GM10847 (cell line): ENCODE measurements around the gene DTX4.

Experiments used
- POLR2A ChIP-seq: IDR thresholded peaks from 2 replicates; pipeline ENCODE4 v1.6.1; 2011; ENCODE audit not compliant: insufficient read length; ENCODE audit errors: extremely low read depth

Gene DTX4

DNA sequence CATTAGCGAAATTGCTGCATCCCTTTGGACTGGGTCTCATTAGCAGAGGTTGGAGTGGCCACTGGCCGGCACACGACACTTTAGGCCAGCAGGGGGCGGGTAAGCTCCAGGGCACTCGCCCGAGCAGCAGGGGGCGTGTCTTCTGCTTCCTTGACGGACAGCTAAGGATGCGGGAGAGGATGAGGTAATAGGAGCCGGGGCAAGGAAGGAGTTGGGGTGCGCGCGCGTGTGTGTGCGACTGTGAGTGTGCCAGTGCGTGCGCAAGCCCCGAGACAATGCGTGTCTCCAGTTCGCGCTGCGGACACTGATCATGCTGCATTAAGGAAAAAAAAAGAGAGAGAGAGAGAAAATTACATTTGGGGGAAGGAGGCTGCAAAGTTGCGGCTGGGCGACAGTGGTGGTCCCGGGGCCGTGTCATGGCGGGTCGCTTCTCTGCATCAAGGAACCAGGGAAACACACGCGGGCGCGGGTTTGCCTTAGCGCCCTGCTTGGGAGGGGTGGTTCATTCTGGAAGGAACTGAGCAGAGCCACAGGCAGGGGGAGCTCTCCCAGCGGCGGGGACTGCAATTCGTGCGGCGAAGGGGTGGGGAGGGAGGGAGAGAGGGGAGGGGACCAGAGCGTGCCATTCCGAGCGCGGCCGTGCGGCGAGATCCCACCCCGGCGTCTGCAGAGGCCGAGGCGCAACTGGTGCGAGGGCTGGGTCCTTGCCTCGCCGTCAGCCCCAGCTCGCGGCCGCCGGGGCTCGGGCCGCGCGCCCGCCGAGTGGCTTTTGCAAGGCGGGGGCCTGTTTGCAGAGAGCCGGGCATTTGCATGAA is at the start of gene DTX4:
DTX4 (plus strand) TSS at position 625 of the 815 bp plus-strand sequence. CDS start 464 bp downstream, outside the sequence.
- TF ChIP-seq POLR2A: no peak

DNA sequence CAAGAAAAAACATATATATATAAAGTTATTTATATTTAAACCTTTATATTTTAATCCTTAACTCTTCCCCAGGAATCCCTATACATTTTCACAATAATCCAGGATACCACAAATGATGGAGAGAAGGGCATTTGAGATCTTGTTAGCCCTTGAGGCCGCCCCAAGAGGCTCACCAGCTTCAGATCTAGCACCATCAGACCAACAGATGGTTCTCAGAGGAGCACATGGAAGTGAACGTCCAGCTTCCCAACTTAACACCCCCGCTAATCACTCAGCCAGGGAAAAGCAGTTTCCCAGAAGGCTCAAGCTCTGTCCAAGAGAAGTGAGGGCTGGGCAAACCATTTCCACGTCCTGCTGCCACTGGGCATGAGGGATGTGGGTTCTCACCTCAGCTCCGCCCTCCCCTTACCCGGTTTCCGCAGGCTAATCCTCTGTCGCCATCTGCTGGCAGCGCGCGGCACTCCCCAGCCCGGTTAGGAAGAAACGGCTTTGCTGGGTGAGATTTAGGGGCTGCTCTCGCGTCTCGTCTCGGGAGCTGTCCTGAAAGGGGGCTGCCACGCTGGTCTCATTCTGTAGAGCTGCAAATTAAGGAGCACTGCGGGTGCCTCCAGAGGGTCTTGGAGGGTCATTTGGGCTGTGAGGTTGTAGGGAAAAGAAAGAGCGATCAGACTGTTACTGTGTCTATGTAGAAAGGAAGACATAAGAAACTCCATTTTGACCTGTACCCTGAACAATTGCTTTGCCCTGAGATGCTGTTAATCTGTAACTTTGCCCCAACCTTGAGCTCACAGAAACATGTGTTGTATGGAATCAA is 36.1 kb upstream of the DTX4 start:
- no peak for TF ChIP-seq POLR2A

DNA sequence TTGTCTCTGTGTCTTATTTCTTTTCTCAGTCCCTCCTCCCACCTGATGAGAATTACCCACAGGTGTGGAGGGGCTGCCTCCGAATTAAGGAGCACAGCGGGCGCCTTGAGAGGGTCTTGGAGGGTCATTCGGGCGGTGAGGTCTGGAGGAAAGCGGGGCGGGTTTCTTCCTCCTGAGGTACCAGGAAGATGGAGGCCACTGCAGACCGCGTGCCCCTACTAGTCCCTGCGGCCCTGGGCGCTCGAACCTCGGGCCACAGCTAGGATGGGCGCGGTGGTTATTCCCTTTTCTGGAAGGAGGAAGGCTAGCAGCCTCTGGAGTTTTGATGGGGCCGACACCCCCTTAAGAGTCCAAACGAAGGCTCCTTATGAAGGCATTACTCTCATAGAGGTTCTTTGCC is 34.7 kb upstream of the DTX4 start:
- no peak for TF ChIP-seq POLR2A

DNA sequence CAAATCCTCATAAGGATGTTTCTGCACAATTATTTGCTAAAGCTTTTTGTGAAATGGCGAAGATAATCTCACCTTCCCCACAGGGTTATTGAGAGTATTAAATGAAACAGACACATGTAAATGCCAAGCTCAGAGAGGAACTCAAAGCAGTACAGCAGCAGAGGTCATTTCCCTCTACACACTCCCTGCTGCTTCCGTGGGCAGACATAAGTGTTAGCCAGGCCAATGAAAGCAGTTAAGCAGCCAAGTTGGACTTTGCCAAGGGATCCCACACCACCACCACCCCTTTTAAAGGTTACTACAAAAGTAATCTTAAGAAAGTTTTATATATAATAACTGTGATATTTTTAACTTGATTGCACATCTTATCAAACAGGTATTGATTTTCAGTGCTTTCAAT is 33.3 kb upstream of the DTX4 start:
- no peak for TF ChIP-seq POLR2A

DNA sequence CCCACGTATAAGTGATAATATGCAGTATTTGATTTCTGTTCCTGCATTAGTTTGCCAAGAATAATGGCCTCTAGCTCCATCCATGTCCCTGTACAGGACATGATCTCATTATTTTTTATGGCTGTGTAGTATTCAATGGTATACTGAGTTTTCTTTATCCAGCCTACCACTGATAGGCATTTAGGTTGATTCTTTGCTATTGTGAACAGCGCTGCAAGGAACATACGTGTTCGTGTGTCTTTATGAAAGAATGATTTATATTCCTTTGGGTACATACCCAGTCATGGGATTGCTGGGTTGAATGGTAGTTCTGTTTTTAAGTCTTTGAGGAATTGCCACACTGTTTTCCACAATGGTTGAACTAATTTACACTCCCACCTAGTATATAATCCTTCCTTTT is 30.7 kb upstream of the DTX4 start:
- no peak for TF ChIP-seq POLR2A

DNA sequence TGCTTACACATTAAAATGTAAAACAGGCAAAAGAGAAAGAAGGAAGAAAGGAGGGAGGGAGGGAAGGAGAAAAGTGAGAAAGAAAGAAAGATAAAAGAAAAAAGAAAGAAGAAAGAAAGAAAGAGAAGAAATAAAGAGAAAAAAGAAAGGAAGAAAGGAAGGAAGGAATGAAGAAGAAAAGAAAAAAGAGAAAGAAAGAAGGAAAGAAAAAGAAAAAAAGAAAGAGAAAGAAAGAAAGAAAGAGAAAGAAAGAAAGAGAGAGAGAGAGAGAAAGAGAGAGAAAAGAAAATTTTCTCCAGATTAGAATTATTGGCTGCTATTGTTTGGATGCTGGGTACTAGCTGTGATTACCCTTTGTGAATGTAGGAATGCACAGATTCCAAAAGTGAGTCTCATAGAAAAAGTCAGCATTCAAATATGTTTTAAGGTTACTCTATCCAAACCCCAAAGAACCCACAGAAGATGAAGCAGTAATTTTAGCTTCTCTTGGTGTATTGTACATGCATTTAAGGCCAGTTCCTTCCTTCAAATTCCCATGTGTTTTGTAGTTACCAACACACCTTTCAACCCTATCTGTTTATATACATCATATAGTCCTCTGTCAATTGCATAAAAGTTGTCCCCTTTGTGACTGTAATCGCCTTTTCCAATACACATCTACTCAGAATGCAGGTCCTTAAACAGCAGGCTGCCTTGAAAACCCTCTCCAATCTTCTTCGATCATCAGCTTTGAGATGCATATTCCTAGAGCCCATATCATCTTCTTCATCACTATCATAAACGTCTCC is 30.1 kb upstream of the DTX4 start:
- no peak for TF ChIP-seq POLR2A

DNA sequence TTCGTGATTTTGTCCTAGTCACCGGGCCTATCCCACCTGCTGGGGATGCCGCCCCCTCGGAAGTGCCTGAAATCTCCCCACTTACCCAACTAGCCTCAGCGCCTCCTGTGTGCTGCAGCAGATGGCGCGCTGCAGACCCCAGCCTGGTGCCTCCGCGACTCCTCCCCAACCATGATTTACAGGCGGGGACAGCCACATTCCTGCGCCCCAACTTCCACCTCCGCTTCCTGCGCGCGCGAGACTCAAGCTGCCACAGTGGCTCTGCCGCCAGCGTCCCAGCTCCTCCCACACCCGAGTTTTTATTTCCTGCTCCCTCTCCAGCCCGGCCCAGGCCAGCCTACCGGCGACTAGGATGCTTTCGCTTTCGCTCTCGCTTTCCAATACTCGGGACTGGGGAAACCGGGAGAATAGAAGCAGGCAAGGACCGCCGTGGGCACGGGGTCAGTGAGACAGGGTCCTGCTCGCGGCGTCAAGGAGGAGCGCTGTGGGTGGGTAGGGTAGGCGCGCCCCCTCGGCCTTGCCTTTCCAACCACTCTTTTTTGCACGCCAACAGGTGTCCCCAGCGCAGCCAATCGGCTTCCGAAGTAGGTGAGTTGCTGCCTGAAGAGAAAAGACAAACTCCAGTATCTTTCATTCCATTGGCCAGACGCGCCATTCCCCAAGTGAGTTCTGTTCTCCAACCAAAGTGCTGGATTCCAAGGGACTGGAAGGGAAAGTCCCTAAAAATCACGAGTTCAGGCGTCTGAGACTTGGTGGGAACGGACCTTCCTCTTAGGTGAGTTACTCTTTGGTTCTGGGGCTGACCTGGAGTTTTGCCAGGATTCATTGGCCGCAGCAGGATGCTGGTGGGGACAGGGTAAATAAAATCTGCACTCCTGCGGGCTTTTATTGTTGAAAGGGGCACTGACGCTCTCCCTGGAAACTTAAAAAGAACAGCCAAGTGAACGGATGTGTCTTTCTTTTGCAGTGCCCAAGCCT is 29.1 kb upstream of the DTX4 start, which contains the start of gene FAM111A:
FAM111A (plus strand) TSS at position 327 of the 978 bp plus-strand sequence. CDS start 6,017 bp downstream, outside the sequence.
- peak; percentile 70 for TF ChIP-seq POLR2A

DNA sequence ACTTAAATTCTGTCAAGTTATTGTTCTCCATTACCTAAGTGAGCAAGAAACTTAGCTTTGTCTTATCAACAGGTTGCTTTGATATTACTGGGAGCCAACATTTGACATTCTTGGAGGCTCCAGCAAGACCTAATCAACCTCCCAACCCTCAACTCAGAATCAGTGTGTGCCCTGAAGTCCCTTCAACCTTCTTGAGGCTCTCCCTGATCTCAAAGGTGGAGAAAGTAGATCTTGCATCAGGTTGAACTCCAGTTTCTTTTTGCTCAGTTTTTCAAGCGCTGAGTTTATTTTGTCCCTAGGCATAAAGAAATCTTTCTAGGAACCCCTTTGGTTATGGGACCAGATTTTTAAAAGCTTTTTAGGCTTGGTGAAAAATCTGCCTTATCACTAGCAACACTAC is 27.8 kb upstream of the DTX4 start:
- TF ChIP-seq POLR2A: no peak

DNA sequence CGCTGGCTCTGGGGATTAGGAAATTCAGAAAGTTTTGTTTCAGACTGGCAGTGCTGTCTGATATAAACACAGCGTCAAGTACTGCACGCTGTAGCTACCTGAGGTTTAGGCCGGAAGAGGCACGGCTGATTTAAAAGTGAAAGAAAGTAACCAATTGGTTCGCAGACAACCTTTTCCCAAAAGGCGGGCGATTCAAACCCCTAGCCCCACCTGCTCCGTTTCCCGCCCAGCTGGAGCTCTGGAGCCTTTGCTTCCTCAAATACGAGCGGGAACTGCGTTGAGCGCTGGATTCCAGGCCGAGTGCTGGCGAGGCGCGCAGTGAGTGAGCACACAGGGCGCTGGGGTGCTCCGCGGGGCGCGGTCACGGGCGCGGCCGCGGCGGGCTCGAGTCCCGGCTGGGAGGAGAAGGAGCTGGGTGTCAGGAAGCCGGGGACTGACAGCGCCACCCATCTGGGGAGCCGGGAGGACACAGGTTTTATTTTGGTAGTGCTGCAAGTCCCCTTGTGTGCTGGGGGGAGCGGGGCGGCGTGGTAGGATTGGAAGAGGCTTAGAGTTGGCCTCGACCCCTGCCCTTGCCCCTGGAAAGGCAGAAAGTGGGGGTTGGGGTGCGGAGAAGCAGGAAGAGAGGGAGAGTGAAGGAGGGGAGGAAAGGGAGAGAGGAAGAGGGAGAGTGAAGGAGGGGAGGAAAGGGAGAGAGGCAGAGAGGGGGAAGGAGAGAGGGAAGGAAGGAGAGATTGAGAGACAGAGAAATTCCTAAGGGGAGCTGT is 27.2 kb upstream of the DTX4 start:
- peak; percentile 60 for TF ChIP-seq POLR2A

DNA sequence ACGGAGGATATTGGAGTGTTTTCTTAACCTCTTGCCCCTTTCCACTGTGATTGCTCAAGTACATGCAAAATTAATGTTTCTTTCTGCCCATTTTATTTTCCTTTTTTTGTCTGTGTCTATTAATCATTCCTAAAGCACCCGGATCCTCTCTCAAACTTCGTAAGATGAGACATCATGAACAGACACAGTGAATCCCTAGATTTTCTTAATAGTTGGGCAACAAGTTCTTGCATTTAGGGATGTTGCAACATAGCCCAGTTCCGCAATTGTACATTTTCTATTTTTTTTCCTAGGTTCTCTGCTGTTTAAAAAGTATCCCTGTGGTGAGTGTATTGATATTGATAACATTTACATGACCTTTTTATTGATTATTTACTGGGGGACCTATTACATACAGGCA is 26.4 kb upstream of the DTX4 start:
- TF ChIP-seq POLR2A: no peak

DNA sequence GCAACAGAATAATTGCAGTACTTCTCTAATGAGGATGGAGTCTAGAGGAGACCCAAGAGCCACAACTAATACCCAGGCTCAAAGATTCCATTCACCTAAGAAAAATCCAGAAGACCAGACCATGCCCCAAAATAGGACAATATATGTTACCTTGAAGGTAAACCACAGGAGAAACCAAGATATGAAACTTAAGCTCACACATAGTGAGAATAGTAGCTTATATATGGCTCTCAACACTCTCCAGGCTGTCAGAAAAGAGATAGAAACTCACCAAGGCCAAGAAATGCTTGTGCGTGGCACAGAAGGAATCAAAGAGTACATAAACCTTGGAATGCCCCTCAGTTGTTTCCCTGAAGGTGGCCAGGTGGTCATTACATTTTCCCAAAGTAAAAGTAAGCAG is 20.2 kb upstream of the DTX4 start:
- TF ChIP-seq POLR2A: no peak

DNA sequence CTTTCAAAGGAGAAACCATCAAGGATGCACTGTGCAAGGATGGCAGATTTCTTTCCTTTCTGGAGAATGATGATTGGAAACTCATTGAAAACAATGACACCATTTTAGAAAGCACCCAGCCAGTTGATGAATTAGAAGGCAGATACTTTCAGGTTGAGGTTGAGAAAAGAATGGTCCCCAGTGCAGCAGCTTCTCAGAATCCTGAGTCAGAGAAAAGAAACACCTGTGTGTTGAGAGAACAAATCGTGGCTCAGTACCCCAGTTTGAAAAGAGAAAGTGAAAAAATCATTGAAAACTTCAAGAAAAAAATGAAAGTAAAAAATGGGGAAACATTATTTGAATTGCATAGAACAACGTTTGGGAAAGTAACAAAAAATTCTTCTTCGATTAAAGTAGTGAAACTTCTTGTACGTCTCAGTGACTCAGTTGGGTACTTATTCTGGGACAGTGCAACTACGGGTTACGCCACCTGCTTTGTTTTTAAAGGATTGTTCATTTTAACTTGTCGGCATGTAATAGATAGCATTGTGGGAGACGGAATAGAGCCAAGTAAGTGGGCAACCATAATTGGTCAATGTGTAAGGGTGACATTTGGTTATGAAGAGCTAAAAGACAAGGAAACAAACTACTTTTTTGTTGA is 19.5 kb upstream of the DTX4 start:
- TF ChIP-seq POLR2A: no peak

DNA sequence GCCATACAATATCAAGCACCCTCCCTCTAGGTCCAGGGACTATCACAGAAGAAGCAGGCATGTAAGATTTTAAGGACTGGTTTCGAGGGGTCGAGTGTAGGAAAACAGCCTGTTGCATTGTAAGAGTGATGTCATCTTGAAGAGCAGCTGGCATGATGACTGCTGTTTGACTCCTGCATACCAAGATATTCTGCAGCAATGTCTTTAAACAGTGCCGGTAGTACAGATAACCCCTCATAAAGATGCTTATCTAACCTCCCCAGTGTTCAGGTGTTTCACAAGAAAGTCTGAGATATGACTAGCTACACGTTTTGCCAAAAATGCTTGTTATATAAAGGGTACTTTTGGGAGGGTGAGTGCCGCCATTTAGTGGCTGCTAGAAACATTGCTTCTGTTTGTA is 17.3 kb upstream of the DTX4 start:
- no peak for TF ChIP-seq POLR2A
